ENCODE results near the gene LUZP4.
A peak's percentile ranks its signal among the peaks of the same experiment; 100 is the strongest.

Gene LUZP4

DNA sequence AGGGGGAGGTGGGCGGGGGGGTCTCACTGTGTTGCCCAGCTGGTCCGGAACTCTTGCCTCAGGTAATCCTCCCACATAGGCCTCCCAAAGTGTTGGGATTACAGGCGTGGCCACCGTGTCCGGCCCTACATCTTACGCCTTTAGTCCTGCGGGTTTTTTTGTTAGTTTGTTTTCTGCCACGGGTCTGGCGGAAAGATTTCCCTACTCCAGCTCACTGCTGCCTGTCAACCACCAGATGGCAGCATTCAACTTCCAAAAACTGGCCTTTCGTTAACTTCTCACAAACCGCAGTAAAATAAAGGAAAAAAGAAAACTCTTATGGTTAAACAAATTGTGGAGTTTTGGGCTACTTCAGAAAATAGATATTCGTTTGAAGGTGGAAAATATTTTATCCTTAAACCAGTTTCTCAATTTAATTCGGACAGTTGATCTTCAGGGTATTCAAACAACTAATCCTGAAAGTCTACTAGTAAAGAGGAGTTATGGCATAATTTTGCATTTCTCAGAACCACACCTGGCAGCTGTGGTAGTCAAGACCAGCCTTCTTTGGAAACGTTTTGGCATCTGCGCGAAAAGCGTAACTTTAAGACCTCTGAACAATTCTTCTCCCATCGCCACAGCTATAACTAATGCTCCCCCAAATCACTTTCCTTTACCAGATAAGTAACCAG, 41.1 kb downstream of the LUZP4 start:
- no peak for TF ChIP-seq POLR2A (IDR thresholded peaks at IDR 0.05; ENCODE audit: extremely low read depth, insufficient read length)
- TF ChIP-seq, protein P1, sequence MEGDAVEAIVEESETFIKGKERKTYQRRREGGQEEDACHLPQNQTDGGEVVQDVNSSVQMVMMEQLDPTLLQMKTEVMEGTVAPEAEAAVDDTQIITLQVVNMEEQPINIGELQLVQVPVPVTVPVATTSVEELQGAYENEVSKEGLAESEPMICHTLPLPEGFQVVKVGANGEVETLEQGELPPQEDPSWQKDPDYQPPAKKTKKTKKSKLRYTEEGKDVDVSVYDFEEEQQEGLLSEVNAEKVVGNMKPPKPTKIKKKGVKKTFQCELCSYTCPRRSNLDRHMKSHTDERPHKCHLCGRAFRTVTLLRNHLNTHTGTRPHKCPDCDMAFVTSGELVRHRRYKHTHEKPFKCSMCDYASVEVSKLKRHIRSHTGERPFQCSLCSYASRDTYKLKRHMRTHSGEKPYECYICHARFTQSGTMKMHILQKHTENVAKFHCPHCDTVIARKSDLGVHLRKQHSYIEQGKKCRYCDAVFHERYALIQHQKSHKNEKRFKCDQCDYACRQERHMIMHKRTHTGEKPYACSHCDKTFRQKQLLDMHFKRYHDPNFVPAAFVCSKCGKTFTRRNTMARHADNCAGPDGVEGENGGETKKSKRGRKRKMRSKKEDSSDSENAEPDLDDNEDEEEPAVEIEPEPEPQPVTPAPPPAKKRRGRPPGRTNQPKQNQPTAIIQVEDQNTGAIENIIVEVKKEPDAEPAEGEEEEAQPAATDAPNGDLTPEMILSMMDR (IDR thresholded peaks at IDR 0.05; ENCODE audit: low read depth, low read length): peak; percentile 63
- no peak overlapping the region for H3K4me3 ChIP-seq (ENCODE audit: low read depth, low read length)
- DNase-seq (ENCODE audit: low read depth): peak; percentile 50

DNA sequence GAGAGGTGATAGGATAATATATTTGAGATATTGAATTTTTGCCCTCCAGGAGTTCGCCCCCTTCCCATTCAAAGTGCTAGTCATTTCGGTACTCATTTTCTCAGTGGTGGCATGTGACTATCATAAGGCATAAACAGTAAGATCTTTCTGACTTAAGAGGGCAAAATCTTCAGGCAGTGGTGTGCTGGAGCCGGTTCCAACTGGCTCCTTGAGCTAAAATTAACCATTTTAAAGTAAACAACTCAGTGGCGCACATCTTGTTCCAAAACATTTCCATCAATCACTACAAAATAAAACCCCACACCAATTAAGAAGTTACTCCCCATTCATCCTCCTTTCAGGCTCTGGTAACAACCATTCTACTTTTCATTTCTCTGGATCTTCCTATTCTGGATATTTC, 43.3 kb downstream of the LUZP4 start:
- no peak overlapping the region for H3K4me3 ChIP-seq (ENCODE audit: low read depth, low read length)
- DNase-seq (ENCODE audit: low read depth): no peak
- TF ChIP-seq, protein P2, sequence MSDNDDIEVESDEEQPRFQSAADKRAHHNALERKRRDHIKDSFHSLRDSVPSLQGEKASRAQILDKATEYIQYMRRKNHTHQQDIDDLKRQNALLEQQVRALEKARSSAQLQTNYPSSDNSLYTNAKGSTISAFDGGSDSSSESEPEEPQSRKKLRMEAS (IDR thresholded peaks at IDR 0.05; ENCODE audit: low read depth, low read length): no peak
- no peak for TF ChIP-seq POLR2A (IDR thresholded peaks at IDR 0.05; ENCODE audit: extremely low read depth, insufficient read length)
- TF ChIP-seq MYC (IDR thresholded peaks at IDR 0.05; ENCODE audit: low read depth, low read length): no peak
- TF ChIP-seq, protein P1 (IDR thresholded peaks at IDR 0.05; ENCODE audit: low read depth, low read length): no peak

DNA sequence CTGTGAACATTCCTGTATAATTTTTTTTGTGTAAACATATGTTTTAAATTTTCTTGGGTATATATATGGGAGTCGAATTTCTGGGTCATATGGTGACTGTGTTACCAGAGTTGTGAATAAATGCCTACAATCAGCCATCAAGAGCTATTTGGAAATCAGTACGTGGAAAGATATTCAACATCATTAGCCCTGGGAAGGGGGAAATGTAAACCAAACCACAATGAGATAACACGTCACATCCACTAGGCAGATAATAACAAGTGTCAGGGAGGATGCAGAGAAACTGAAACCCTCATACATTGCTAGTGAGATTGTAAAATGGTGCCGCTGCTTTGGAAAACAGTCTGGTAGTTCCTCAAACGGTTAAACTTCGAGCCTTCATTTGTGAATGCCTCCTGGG, 43.9 kb downstream of the LUZP4 start:
- TF ChIP-seq POLR2A (IDR thresholded peaks at IDR 0.05; ENCODE audit: extremely low read depth, insufficient read length): no peak
- TF ChIP-seq, protein P1 (IDR thresholded peaks at IDR 0.05; ENCODE audit: low read depth, low read length): no peak
- TF ChIP-seq, protein P2 (IDR thresholded peaks at IDR 0.05; ENCODE audit: low read depth, low read length): no peak
- no peak for TF ChIP-seq MYC (IDR thresholded peaks at IDR 0.05; ENCODE audit: low read depth, low read length)
- no peak for DNase-seq (ENCODE audit: low read depth)
- H3K4me3 ChIP-seq (ENCODE audit: low read depth, low read length): no peak overlapping the region

DNA sequence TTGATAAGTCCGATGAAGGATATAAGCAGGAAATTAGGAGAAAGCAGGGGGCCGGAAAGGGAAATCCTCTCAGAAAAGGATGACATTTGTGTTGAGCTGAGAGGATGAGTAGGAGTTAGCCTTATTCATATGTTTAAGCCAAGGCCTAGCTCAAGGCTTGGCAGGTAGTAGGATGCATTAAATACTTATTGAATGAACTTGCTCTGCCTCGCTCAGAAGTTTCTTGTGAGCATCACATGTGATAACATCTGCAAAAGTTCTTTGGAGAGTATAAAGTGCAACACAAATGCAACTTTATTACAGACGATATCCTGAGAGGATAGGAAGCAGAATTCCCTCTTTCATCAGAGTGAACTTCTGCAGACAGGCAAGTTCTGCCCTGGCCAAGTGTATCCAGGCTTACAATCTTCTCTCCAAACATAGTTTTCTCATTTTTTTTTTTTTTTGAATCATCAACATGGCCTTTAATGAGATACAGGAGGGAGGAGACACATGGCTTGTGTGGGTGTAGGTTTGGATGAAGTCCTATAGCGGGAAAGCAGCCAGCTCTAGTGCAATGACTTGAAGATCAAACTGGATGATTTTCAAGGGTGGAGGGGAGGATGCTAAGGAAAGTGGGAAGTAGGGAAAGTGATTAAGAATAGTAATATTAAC, 48.1 kb downstream of the LUZP4 start:
- no peak for DNase-seq (ENCODE audit: low read depth)
- no peak overlapping the region for H3K4me3 ChIP-seq (ENCODE audit: low read depth, low read length)
- TF ChIP-seq, protein P2 (IDR thresholded peaks at IDR 0.05; ENCODE audit: low read depth, low read length): no peak

DNA sequence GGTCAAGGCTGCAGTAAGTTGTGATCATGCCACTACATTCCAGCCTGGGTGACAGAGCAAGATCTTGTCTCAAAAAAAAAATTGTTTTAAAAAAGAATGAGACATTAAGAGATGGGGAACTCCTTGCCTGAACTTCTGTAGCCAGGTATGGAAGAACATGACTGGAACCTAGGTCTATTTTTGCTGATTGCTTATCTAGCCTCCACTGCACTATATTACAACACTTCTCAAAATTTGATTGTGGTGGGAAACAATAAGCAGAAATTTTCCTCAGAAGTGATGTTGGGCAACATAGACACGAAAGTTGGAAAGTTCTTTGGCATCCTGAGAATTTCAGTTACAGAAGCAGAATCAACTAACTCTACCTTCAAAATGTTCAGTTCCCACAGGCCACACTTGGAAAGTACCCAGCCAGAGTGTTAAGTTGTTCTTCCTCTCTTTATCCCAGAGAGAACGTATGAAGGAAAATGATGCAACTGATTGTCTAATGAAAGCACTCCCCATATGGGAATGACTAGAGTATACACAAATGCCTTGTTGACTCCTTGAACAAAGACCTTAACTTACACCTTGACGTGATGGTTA, 50.0 kb downstream of the LUZP4 start:
- TF ChIP-seq, protein P2 (IDR thresholded peaks at IDR 0.05; ENCODE audit: low read depth, low read length): no peak
- no peak for TF ChIP-seq MYC (IDR thresholded peaks at IDR 0.05; ENCODE audit: low read depth, low read length)
- TF ChIP-seq, protein P1 (IDR thresholded peaks at IDR 0.05; ENCODE audit: low read depth, low read length): no peak
- no peak for TF ChIP-seq POLR2A (IDR thresholded peaks at IDR 0.05; ENCODE audit: extremely low read depth, insufficient read length)
- DNase-seq (ENCODE audit: low read depth): no peak
- H3K4me3 ChIP-seq (ENCODE audit: low read depth, low read length): no peak overlapping the region

DNA sequence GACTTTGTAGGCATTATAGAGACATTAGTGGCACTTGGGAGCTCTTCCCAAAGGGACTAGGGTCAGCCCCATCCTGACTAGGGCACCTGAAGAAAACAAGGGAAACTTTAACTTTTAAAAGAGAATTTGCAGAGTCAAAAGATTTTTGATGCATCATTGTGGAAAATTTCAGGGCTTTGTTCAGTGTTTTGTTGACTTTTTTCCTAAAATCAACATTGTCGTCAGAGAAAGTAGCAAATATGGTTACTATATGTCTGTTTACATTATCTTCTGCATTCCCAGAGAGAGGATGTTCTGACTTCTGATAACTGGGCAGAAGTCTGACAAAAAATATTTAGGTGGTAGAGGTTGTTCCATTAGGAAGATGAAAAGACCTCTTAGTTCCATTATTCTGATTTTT, 51.9 kb downstream of the LUZP4 start:
- no peak overlapping the region for H3K4me3 ChIP-seq (ENCODE audit: low read depth, low read length)
- DNase-seq (ENCODE audit: low read depth): no peak
- TF ChIP-seq, protein P1 (IDR thresholded peaks at IDR 0.05; ENCODE audit: low read depth, low read length): no peak
- TF ChIP-seq MYC (IDR thresholded peaks at IDR 0.05; ENCODE audit: low read depth, low read length) (no peak), POLR2A (IDR thresholded peaks at IDR 0.05; ENCODE audit: extremely low read depth, insufficient read length) (no peak)
- TF ChIP-seq, protein P2 (IDR thresholded peaks at IDR 0.05; ENCODE audit: low read depth, low read length): no peak

All from NB4 (cell line).